Activated CD8-positive, alpha-beta memory T cell treated with anti-CD3 and anti-CD28 coated beads, Interleukin-2, amount 50 U/mL, for 24 hours (primary cell): ENCODE results near the gene PIEZO2.
"Not testable (repeated sequence)": the region's sequence is repeated elsewhere in the genome, so short reads cannot be mapped to it uniquely, and the experiment has no call there.

Experiments
- DNase-seq: peaks from one replicate; pipeline ENCODE4 v3.0.0-alpha.2; 2020; ENCODE audit errors: extremely low read depth

PIEZO2 gene

DNA sequence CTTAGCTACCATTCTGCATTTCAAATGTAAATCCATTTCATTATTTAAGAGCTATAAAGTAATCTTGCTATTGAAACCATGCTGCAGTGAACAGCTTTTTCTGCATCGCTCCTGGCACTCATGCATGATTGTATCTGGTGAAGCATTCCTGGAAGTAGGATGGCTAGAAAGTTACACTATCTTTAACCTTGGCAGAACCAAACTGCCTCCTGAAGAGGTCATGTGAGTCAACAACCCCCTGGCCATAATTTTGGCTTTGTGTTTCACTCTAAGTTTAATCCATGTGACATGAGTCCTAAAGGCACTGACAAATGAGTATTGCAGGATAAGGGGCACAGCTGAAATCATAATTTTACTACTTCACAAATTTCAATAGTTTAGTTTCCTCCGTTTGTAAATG, 526.4 kb downstream of the PIEZO2 start:
- not testable (repeated sequence) for DNase-seq

DNA sequence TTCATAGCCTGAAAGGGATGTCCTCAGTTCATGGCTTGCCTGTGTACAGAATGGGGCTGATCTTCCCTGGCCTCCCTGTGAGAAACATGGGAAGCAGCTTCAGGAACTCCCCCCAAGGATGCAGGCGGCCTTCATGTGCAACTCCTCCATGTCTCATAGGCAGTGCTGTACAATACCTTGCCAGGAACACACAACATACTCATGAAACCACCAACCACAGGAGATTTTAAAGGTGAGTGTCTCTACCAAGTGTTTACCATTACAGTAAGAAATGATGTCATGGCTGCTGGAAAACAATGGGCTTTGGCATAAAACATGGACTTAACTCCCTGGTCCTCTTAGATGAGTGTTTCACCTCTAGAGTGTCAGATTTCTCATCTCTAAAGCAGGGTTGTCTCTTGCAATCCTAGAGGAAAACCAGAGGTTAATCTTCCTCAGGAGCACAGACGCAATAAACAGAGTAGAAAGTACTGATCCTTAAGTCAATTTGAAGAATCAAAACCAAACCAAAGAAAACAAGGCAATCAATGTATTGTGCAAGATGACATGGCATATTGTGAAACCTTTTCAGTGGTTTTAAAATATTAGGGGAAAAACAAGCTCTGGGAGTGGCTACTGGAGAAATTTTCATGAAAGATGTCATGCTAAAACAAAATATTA, 528.6 kb downstream of the PIEZO2 start:
- DNase-seq: not testable (repeated sequence)
